PFSK-1 (cell line): ENCODE data around the gene STAT6.

Source experiments
- FOXP2 ChIP-seq: optimal IDR thresholded peaks from 2 replicates; pipeline ENCODE3; 2011; ENCODE audit warnings: borderline replicate concordance, control low read depth, inconsistent platforms; ENCODE audit not compliant: insufficient read depth; ENCODE audit errors: extremely low read length, extremely low read depth
- POLR2AphosphoS5 ChIP-seq: IDR thresholded peaks from 2 replicates; pipeline ENCODE4 v1.6.1; 2012; ENCODE audit warnings: low read depth, mild to moderate bottlenecking, control low read depth, low read length, moderate library complexity
- REST ChIP-seq, 2 experiments: IDR thresholded peaks; 2 replicates each; pipeline versions ENCODE4 v1.6.1 to v1.8.0; 2011 to 2012; ENCODE audit warnings: low read depth in 2 of 2, low read length in 2 of 2, control low read depth in 1 of 2, inconsistent platforms in 1 of 2, mild to moderate bottlenecking in 1 of 2, moderate library complexity in 1 of 2; ENCODE audit not compliant: insufficient read depth in 1 of 2
- SIN3A ChIP-seq: IDR thresholded peaks from 2 replicates; pipeline ENCODE4 v1.6.1; 2012; ENCODE audit warnings: mild to moderate bottlenecking, low read length, moderate library complexity, borderline replicate concordance; ENCODE audit not compliant: insufficient read depth
- TAF1 ChIP-seq: IDR thresholded peaks from 2 replicates; pipeline ENCODE4 v1.6.1; 2012; ENCODE audit warnings: low read length, control low read depth, borderline replicate concordance; ENCODE audit not compliant: insufficient read depth

Gene STAT6

GRCh38 chr12:57088354-57089270, 22.6 kb downstream of the STAT6 start, which contains the start of gene NAB2:
NAB2 (plus strand) TSS chr12:57089114; CDS start chr12:57089272, 158 bp downstream.
- TF ChIP-seq TAF1 = peak; percentile 51; the same call in 1 of the 2 replicates
- TF ChIP-seq SIN3A = 0 out of 2 replicates have a peak, but pooled peaks have one; percentile 36
- peak; percentile 55; the same call in 1 of the 2 replicates for TF ChIP-seq POLR2AphosphoS5
- TF ChIP-seq REST (IDR thresholded peaks at IDR 0.05; ENCODE audit: insufficient read depth in 1 of 2, low read depth in 2 of 2, low read length in 2 of 2) = 0 out of 4 replicates have a peak, but pooled peaks of 1 of the 2 experiments have one; percentile 3
- TF ChIP-seq FOXP2 = no peak

- TF ChIP-seq FOXP2 (no peak), TAF1 (peak; percentile 70), REST (IDR thresholded peaks at IDR 0.05; ENCODE audit: insufficient read depth in 1 of 2, low read depth in 2 of 2, low read length in 2 of 2) (0 out of 4 replicates have a peak, but pooled peaks of 1 of the 2 experiments have one; percentile 12), POLR2AphosphoS5 (peak; percentile 61; the same call in 1 of the 2 replicates), SIN3A (no peak)
These were observed 23.3 kb downstream of the STAT6 start for GRCh38 chr12:57087691-57088353.

- TF ChIP-seq SIN3A (no peak), FOXP2 (no peak), TAF1 (no peak), REST (IDR thresholded peaks at IDR 0.05; ENCODE audit: insufficient read depth in 1 of 2, low read depth in 2 of 2, low read length in 2 of 2) (no peak), POLR2AphosphoS5 (no peak)
These were observed 24.0 kb downstream of the STAT6 start for GRCh38 chr12:57087010-57087690.

GRCh38 chr12:57086493-57087009, 24.6 kb downstream of the STAT6 start:
- no peak for TF ChIP-seq REST (IDR thresholded peaks at IDR 0.05; ENCODE audit: insufficient read depth in 1 of 2, low read depth in 2 of 2, low read length in 2 of 2)
- TF ChIP-seq SIN3A = 0 out of 2 replicates have a peak, but pooled peaks have one; percentile 24
- TF ChIP-seq FOXP2 = no peak
- TF ChIP-seq POLR2AphosphoS5 = no peak
- peak; percentile 11; the same call in 1 of the 2 replicates for TF ChIP-seq TAF1
